Hepatocyte (in vitro differentiated cells): ENCODE measurements around the gene TMEM138. TPM values are rescaled to one million over a fixed set of nuclear protein-coding genes. Genes with fewer than 3 reads are reported as not detected.

ENCODE experiments used
- DNase-seq: peaks from one replicate; pipeline ENCODE4 v3.0.0-alpha.2; 2016; ENCODE audit warnings: low spot score
- H2AFZ ChIP-seq: fragments of 200-600 bp; sonication (generic); 2 replicates; pipeline ENCODE4 v1.6.0; 2016; ENCODE audit warnings: antibody characterized with exemption, mild to moderate bottlenecking
- H3K27ac ChIP-seq: fragments of 200-600 bp; sonication (generic); 2 replicates; pipeline ENCODE4 v1.5.1; 2016; ENCODE audit warnings: mild to moderate bottlenecking
- H3K27me3 ChIP-seq: fragments of 200-600 bp; sonication (generic); 2 replicates; pipeline ENCODE4 v1.6.1; 2016
- H3K36me3 ChIP-seq: fragments of 200-600 bp; sonication (generic); replicated peaks from 2 replicates; pipeline ENCODE4 v1.5.1; 2016; ENCODE audit warnings: low read depth; ENCODE audit not compliant: insufficient read depth
- H3K4me1 ChIP-seq: fragments of 200-600 bp; sonication (generic); 2 replicates; pipeline ENCODE4 v1.5.1; 2016; ENCODE audit warnings: mild to moderate bottlenecking, moderate library complexity; ENCODE audit not compliant: insufficient read depth
- H3K4me2 ChIP-seq: fragments of 200-600 bp; sonication (generic); 2 replicates; pipeline ENCODE4 v1.6.0; 2016
- H3K4me3 ChIP-seq: fragments of 200-600 bp; sonication (generic); 2 replicates; pipeline ENCODE4 v1.5.1; 2016; ENCODE audit warnings: mild to moderate bottlenecking
- H3K79me2 ChIP-seq: fragments of 200-600 bp; sonication (generic); 2 replicates; pipeline ENCODE4 v1.6.0; 2017; ENCODE audit warnings: mild to moderate bottlenecking
- H3K9me2 ChIP-seq: fragments of 200-600 bp; sonication (generic); replicated peaks from 2 replicates; pipeline ENCODE4 v1.6.0; 2017; ENCODE audit warnings: mild to moderate bottlenecking; ENCODE audit not compliant: insufficient read depth
- H3K9me3 ChIP-seq: fragments of 200-600 bp; sonication (generic); 2 replicates; pipeline ENCODE4 v1.5.1; 2016; ENCODE audit warnings: low read depth, mild to moderate bottlenecking
- H4K20me1 ChIP-seq: fragments of 200-600 bp; sonication (generic); 2 replicates; pipeline ENCODE4 v1.6.0; 2016; ENCODE audit warnings: mild to moderate bottlenecking; ENCODE audit not compliant: insufficient read depth, poor library complexity, severe bottlenecking
- EZH2 ChIP-seq: fragments of 200-600 bp; sonication (generic); IDR thresholded peaks from 2 replicates; pipeline ENCODE4 v1.6.1; 2016; ENCODE audit warnings: antibody characterized with exemption, mild to moderate bottlenecking, borderline replicate concordance
- EZH2phosphoT487 ChIP-seq: fragments of 200-600 bp; sonication (generic); IDR thresholded peaks from one replicate; pipeline ENCODE4 v1.6.1; 2018; ENCODE audit warnings: antibody characterized with exemption, mild to moderate bottlenecking, low read depth, moderate library complexity; ENCODE audit not compliant: unreplicated experiment, severe bottlenecking
- WGBS: methylation state at CpG from one replicate; pipeline ENCODE4 v1.1.6; 2016; ENCODE audit warnings: low lambda C conversion rate; ENCODE audit errors: missing lambda C conversion rate; 5-methylcytosine and 5-hydroxymethylcytosine counted together
- polyA plus RNA-seq: library from polyadenylated mRNA; unstranded; fragments of >200 nt; fragmentation: Nextera tagmentation; extraction: Ambion mirVana; gene quantifications from 2 replicates; pipeline ENCODE4 v1.2.1, GENCODE V29; 2016
- total RNA-seq: library from RNA; depleted of rRNA; stranded (reverse); fragments of >200 nt; gene quantifications from 2 replicates; pipeline ENCODE4 v1.2.3, GENCODE V29; 2014
- TF ChIP-seq, protein P1 (sequence below): fragments of 200-600 bp; sonication (generic); IDR thresholded peaks from 2 replicates; pipeline ENCODE4 v1.5.1; 2016; ENCODE audit warnings: antibody characterized with exemption, mild to moderate bottlenecking; ENCODE audit not compliant: poor library complexity

TMEM138 gene
- 26.4 and 32.8 TPM in 2 replicates for total RNA-seq
- 36.5 and 48.6 TPM in 2 replicates for polyA plus RNA-seq

DNA sequence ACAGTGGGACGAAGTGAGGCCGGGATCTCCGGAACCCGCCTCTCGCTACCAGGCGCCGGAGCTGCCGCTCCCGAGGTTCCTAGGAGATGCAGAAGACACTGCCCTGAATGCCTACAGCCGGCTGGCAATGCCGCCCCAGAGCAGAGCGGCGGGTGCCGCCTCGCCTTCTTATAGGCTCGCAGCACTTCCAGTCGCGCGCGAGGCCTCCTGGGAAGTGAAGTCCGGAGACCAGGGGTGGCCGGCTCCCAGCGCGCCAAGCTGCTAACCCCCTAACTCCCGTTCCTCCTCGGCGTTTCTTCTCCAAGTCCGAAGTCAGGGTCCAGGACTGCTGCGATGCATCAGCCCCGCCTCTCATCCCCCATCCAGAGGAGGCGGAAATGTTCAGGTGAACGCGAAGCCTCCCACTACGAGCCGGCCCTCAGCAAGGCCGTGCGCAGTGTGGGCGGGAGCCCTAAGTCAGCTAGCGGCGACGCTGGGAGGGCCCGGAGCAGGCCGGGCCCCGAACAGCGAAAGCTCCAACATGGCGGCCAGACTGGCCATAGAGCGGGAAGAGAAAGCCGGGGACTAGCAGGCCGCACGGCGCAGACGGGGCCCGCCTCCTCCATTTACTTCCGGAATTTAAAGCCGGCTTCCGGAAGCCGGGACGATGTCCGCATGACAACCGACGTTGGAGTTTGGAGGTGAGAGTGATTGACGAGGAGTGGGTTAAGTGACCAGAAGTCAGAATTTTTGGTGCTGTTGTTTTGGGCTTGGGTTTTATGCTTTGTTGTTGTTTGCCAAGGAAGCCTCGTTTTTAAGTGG lies at the start of gene TMEM138, which contains the start of gene CYB561A3:
Gene TMEM138 (plus strand): TSS at position 634 of the 801 bp plus-strand sequence. CDS start 2,017 bp downstream, outside the sequence.
Gene CYB561A3 (minus strand): TSS at position 142 of the 801 bp plus-strand sequence. CDS start 5,169 bp downstream, outside the sequence.
- TF ChIP-seq EZH2 (no peak), EZH2phosphoT487 (no peak)
- TF ChIP-seq, protein P1, sequence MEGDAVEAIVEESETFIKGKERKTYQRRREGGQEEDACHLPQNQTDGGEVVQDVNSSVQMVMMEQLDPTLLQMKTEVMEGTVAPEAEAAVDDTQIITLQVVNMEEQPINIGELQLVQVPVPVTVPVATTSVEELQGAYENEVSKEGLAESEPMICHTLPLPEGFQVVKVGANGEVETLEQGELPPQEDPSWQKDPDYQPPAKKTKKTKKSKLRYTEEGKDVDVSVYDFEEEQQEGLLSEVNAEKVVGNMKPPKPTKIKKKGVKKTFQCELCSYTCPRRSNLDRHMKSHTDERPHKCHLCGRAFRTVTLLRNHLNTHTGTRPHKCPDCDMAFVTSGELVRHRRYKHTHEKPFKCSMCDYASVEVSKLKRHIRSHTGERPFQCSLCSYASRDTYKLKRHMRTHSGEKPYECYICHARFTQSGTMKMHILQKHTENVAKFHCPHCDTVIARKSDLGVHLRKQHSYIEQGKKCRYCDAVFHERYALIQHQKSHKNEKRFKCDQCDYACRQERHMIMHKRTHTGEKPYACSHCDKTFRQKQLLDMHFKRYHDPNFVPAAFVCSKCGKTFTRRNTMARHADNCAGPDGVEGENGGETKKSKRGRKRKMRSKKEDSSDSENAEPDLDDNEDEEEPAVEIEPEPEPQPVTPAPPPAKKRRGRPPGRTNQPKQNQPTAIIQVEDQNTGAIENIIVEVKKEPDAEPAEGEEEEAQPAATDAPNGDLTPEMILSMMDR, result no peak
- H3K4me1 ChIP-seq, result peaks cover 9% of the 10 kb centered on the region
- peak within 1 kb of the TSS; percentile 91 for H2AFZ ChIP-seq
- no peaks in the 10 kb centered on the region for H3K27me3 ChIP-seq
- WGBS, result 1% methylated on average over 62 of the region's 63 CpGs
- H3K36me3 ChIP-seq, result no peaks in the 10 kb centered on the region
- H3K9me3 ChIP-seq, result no peaks in the 10 kb centered on the region
- H3K79me2 ChIP-seq, result peaks cover 37% of the 10 kb centered on the region
- peak within 1 kb of the TSS; percentile 99 for H3K27ac ChIP-seq
- H3K4me3 ChIP-seq, result peak within 1 kb of the TSS; percentile 71
- peak within 1 kb of the TSS; percentile 90 for H3K4me2 ChIP-seq
- no peaks in the 10 kb centered on the region for H4K20me1 ChIP-seq
- no peaks in the 10 kb centered on the region for H3K9me2 ChIP-seq
- DNase-seq, result peak; percentile 96

DNA sequence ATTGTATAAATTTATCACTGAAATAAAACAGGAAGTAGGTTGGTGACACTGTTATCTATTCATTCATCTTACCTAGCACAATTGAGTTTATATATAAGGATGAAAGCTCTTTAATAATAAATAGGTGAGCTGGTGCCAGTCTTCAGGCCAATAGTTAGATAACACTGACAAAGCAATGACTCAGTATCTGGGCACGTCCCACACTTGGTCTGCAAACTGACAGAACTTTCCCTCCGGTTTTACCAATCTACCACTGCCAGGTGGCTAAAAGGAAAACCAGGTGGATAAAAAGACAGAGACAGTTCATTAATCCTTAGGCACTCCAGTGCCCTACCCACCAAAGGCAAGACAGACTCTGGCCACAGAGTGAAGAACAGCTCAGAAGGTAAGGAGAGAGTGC lies 46.9 kb upstream of the TMEM138 start:
- Histone ChIP-seq H2AFZ (no peak overlapping the region), H3K9me2 (no peaks in the 10 kb centered on the region), H3K4me3 (no peak overlapping the region), H3K9me3 (no peaks in the 10 kb centered on the region), H4K20me1 (no peaks in the 10 kb centered on the region), H3K4me2 (no peak overlapping the region), H3K36me3 (no peaks in the 10 kb centered on the region), H3K79me2 (no peaks in the 10 kb centered on the region), H3K4me1 (no peaks in the 10 kb centered on the region), H3K27ac (no peak overlapping the region), H3K27me3 (no peaks in the 10 kb centered on the region)
- WGBS, result 92% methylated on average over 2 of the region's 2 CpGs
- DNase-seq, result no peak
- TF ChIP-seq, protein P1, result no peak
- TF ChIP-seq EZH2phosphoT487 (no peak), EZH2 (no peak)

DNA sequence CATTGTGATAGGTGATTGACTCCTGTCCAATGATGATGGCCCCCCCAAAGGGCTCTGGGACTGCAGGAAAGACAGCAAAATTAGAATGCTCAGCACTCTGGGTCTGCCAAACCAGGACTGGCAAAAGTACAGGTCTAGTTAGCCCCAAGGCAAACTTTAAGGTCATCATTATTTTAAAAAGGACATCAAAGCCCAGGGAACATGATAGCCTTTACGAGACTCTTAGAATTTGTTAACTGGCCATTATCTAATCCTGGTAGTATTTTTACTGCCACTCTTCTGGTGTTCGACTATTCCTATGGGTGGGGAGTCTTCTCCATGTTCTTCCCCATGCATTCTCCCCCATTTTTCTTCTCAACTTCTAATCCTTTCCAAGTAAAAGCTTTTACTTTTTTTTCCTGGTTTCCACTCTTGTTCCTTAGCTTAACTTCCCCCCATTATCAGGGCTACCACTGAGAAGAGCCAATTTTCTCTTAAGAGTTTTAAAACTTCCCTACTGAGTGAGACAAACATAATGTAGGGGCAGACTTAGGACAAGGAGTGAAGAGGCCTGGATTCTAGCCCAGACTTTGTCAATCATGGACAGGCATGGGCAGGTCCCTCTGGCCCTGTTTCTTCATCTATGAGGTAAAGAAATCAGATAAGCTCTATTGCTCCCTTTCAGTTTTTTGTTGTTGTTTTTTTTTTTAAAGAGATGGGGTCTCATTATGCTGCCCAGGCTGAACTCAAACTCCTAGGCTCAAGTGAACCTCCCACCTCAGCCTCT lies 36.3 kb upstream of the TMEM138 start:
- H3K9me3 ChIP-seq, result no peaks in the 10 kb centered on the region
- TF ChIP-seq, protein P1, result no peak
- TF ChIP-seq EZH2phosphoT487 (no peak), EZH2 (no peak)
- no peaks in the 10 kb centered on the region for H3K9me2 ChIP-seq
- peaks cover 58% of the 10 kb centered on the region for H4K20me1 ChIP-seq
- no peak overlapping the region for H2AFZ ChIP-seq
- no peak overlapping the region for H3K4me3 ChIP-seq
- no peak overlapping the region for H3K27ac ChIP-seq
- H3K27me3 ChIP-seq, result no peaks in the 10 kb centered on the region
- no peak overlapping the region for H3K4me2 ChIP-seq
- WGBS, result 49% methylated on average over 2 of the region's 2 CpGs
- peaks cover 78% of the 10 kb centered on the region for H3K79me2 ChIP-seq
- H3K36me3 ChIP-seq, result peaks cover 15% of the 10 kb centered on the region
- peaks cover 1% of the 10 kb centered on the region for H3K4me1 ChIP-seq
- DNase-seq, result no peak
